DOHH2 (cell line): ENCODE data around the gene DHDDS.
"Not testable (repeated sequence)": the region's sequence is repeated elsewhere in the genome, so short reads cannot be mapped to it uniquely, and the experiment has no call there.

ENCODE experiments used
- H3F3A ChIP-seq: fragments of 200-600 bp; sonication (generic), shearing (Covaris generic); 2 replicates; pipeline ENCODE4 v1.6.0; 2016; ENCODE audit warnings: antibody characterized with exemption, mild to moderate bottlenecking; ENCODE audit not compliant: control insufficient read depth, insufficient read depth
- H3K27ac ChIP-seq: fragments of 200-600 bp; sonication (generic); 2 replicates; pipeline ENCODE4 v1.5.1; 2014; ENCODE audit warnings: low read depth, mild to moderate bottlenecking, low read length, moderate library complexity
- H3K27me3 ChIP-seq: fragments of 200-600 bp; sonication (generic); 2 replicates; pipeline ENCODE4 v1.6.1; 2014; ENCODE audit warnings: mild to moderate bottlenecking, low read length, mixed read lengths; ENCODE audit not compliant: control insufficient read depth
- H3K36me3 ChIP-seq: fragments of 200-600 bp; sonication (generic); 2 replicates; pipeline ENCODE4 v1.6.1; 2014; ENCODE audit warnings: mild to moderate bottlenecking, low read length, moderate library complexity, mixed read lengths; ENCODE audit not compliant: control insufficient read depth
- H3K4me1 ChIP-seq: fragments of 200-600 bp; sonication (generic); 2 replicates; pipeline ENCODE4 v1.6.1; 2014; ENCODE audit warnings: mild to moderate bottlenecking, low read length, mixed read lengths; ENCODE audit not compliant: control insufficient read depth
- H3K4me2 ChIP-seq: fragments of 200-600 bp; sonication (generic); 2 replicates; pipeline ENCODE4 v1.6.0; 2014; ENCODE audit warnings: mild to moderate bottlenecking, low read length, moderate library complexity
- H3K4me3 ChIP-seq: fragments of 200-600 bp; sonication (generic); 2 replicates; pipeline ENCODE4 v1.5.1; 2014; ENCODE audit warnings: mild to moderate bottlenecking, low read length, mixed read lengths
- H3K79me2 ChIP-seq: fragments of 200-600 bp; sonication (generic); 2 replicates; pipeline ENCODE4 v1.6.1; 2014; ENCODE audit warnings: mild to moderate bottlenecking, low read length, mixed read lengths; ENCODE audit not compliant: control insufficient read depth
- H3K9me2 ChIP-seq: fragments of 200-600 bp; sonication (generic); replicated peaks from 2 replicates; pipeline ENCODE4 v1.6.1; 2014; ENCODE audit warnings: mild to moderate bottlenecking, low read length, mixed read lengths; ENCODE audit not compliant: control insufficient read depth
- H3K9me3 ChIP-seq: fragments of 200-600 bp; sonication (generic); 2 replicates; pipeline ENCODE4 v1.6.1; 2014; ENCODE audit warnings: antibody characterized with exemption, low read length, mixed read lengths; ENCODE audit not compliant: control insufficient read depth, insufficient read depth
- H4K20me1 ChIP-seq: fragments of 200-600 bp; sonication (generic); 2 replicates; pipeline ENCODE4 v1.6.0; 2014; ENCODE audit warnings: low read depth, mild to moderate bottlenecking, antibody characterized with exemption, low read length, moderate library complexity; ENCODE audit not compliant: control insufficient read depth, insufficient read depth
- CTCF ChIP-seq: fragments of 200-600 bp; sonication (generic); IDR thresholded peaks from one replicate; pipeline ENCODE4 v1.5.1; 2014; ENCODE audit warnings: antibody characterized with exemption, mild to moderate bottlenecking, low read depth, low read length; ENCODE audit not compliant: poor library complexity, severe bottlenecking
- EZH2phosphoT487 ChIP-seq: fragments of 200-600 bp; sonication (generic); IDR thresholded peaks from 2 replicates; pipeline ENCODE4 v1.6.1; 2017; ENCODE audit warnings: borderline replicate concordance, mild to moderate bottlenecking, antibody characterized with exemption, low read length, moderate library complexity, mixed read lengths

Gene DHDDS

GRCh38 chr1:26431979-26432695 lies at the start of gene DHDDS:
Gene DHDDS (plus strand): TSS chr1:26432321. CDS start chr1:26432946, 625 bp downstream.
- Histone ChIP-seq H3K79me2 (peaks cover 28% of the 10 kb centered on the region), H3K4me3 (peak within 1 kb of the TSS; percentile 100), H3K27me3 (no peaks in the 10 kb centered on the region), H3K4me2 (peak within 1 kb of the TSS; percentile 93), H3K4me1 (peaks cover 26% of the 10 kb centered on the region), H3K36me3 (peaks cover 14% of the 10 kb centered on the region), H3K9me2 (no peaks in the 10 kb centered on the region), H3K27ac (peak within 1 kb of the TSS; percentile 53), H3K9me3 (no peaks in the 10 kb centered on the region), H3F3A (peaks cover 5% of the 10 kb centered on the region; the same call in 1 of the 2 replicates), H4K20me1 (no peaks in the 10 kb centered on the region)
- TF ChIP-seq CTCF = no peak
- no peak for TF ChIP-seq EZH2phosphoT487

- Histone ChIP-seq H3K4me2 (no peak overlapping the region), H3K4me1 (no peaks in the 10 kb centered on the region), H3K9me2 (no peaks in the 10 kb centered on the region), H4K20me1 (no peaks in the 10 kb centered on the region), H3K27me3 (peaks cover 2% of the 10 kb centered on the region; the same call in 1 of the 2 replicates), H3K9me3 (no peaks in the 10 kb centered on the region), H3K36me3 (no peaks in the 10 kb centered on the region), H3F3A (no peaks in the 10 kb centered on the region), H3K4me3 (no peak overlapping the region), H3K27ac (no peak overlapping the region), H3K79me2 (no peaks in the 10 kb centered on the region)
- TF ChIP-seq CTCF = no peak
Observed at GRCh38 chr1:26384076-26384475, 48.0 kb upstream of the DHDDS start.

- H3K36me3 ChIP-seq, H3F3A ChIP-seq, H3K79me2 ChIP-seq, H3K27ac ChIP-seq, H3K9me3 ChIP-seq, H3K4me3 ChIP-seq, H3K27me3 ChIP-seq, H3K4me1 ChIP-seq, H3K4me2 ChIP-seq, H3K9me2 ChIP-seq, H4K20me1 ChIP-seq: not testable (repeated sequence)
Observed at GRCh38 chr1:26385063-26385462, 47.1 kb upstream of the DHDDS start.

- Histone ChIP-seq H3F3A (no peaks in the 10 kb centered on the region), H3K4me3 (no peak overlapping the region), H3K9me2 (no peaks in the 10 kb centered on the region), H3K9me3 (no peaks in the 10 kb centered on the region), H4K20me1 (no peaks in the 10 kb centered on the region), H3K27me3 (peaks cover 11% of the 10 kb centered on the region), H3K79me2 (no peaks in the 10 kb centered on the region), H3K27ac (no peak overlapping the region), H3K4me2 (no peak overlapping the region), H3K4me1 (no peaks in the 10 kb centered on the region), H3K36me3 (no peaks in the 10 kb centered on the region)
- TF ChIP-seq EZH2phosphoT487 (no peak), CTCF (no peak)
Observed at GRCh38 chr1:26387447-26387846, 44.7 kb upstream of the DHDDS start.
